HG03469 (cell line): Measurements from ENCODE around the gene GLIPR2.
"Not testable (repeated sequence)": the region's sequence is repeated elsewhere in the genome, so short reads cannot be mapped to it uniquely, and the experiment has no call there.

ENCODE experiments used
- ATAC-seq: cut with Tn5 transposase; IDR thresholded peaks from one replicate; pipeline ENCODE4 v1.9.1; 2021; ENCODE audit warnings: mild to moderate bottlenecking, moderate library complexity, moderate number of reproducible peaks; ENCODE audit not compliant: unreplicated experiment

The GLIPR2 gene

GRCh38 chr9:36136272-36136893 lies at the start of gene GLIPR2:
TSS of gene GLIPR2 (plus strand) at chr9:36136733. CDS start at chr9:36136779, 46 bp downstream.
- peak; percentile 83 for ATAC-seq

DNA sequence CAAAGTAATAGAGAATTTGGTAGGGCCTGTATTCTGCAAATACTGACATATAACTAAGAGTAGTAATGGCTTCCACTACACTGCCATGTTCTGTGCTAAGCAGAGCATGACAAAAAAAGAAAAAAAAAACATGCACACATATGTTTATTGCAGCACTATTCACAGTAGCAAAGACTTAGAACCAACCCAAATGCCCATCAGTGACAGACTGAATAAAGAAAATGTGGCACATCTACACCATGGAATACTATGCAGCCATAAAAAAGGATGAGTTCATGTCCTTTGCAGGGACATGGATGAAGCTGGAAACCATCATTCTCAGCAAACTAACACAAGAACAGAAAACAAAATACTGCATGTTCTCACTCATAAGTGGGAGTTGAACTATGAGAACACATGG lies 49.5 kb upstream of the GLIPR2 start:
- not testable (repeated sequence) for ATAC-seq

GRCh38 chr9:36088020-36088419 lies 48.5 kb upstream of the GLIPR2 start:
- no peak for ATAC-seq

DNA sequence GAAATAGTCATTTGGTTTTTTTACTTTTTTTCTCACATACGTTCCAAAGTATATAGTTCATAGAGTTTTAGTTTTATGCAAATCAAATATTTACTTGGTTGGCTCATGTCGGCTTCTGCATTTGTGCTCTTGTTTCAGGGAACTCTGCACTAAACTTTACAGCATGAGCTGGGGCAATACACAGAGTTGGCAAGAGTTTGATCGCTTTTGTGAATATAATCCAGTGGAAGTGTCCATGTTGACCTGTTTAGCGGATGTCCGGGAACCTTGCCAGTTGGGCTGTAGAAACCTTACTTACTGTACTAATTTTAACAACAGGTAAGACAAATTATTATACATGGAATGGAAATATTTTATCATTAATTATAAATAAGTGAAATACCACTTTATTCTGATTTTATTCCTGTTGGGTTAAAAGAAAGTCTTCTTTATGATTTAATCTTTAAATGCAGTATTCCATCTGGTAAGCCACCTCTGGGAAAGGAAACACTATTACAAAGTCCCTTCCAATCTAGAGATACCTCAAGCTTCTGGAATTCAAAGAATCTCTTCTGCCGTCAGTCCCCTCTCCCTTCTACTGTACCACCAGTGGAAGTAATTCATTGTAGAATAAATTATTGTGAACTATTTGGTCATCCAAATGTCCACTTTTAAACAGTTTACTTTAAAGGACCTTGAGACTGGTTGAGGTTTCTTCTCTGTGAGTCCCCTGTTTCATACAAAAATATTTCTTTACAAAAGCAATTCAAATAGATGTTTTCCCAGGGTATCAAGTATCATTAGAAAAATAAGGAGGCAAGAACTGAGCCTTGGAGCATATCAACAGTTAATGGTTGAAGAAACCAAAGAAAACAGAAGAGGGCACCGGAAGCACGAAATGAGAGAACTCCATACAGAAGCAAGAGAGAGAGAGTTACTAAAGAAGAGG lies 45.2 kb upstream of the GLIPR2 start:
- ATAC-seq = no peak

DNA sequence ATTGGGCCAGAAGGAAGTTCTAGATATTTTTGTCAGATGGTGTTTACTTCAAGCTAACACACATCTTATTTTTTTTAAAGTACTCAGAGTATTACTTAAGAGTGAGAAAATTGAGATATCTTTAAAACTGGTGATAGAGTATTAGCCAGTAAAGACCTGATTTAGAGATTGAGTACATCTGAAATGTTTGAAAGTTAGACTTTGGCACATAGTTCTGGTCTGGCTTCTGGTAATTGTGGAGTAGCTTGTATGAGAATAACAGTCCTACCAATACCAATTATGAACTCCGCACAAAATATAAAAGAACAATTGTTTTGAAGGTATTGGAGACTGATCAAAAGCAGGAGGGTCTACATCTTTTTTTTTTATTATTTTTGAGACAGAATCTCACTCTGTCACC lies 44.5 kb upstream of the GLIPR2 start:
- ATAC-seq = no peak

- no peak for ATAC-seq
These were observed 43.9 kb upstream of the GLIPR2 start for GRCh38 chr9:36092509-36093215.

DNA sequence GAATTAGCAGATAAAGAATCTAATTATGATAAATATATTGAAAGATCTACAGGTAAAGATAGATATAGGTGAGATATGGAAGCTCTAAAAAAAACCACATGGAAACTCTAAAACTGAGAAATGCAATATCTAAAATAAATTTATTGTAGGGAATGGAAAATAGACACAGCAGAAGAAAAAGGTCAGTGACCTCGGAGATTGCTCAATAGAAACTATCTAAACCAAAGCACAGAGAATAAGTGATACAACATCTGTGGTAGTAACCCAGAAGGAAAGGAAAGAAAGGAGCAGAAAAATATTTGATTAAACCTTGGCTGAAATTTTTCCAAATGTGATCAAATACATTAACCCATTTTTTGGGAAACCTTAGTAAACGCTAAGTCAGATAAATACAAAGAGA lies 43.1 kb upstream of the GLIPR2 start:
- no peak for ATAC-seq

- ATAC-seq = no peak
These were observed 36.8 kb upstream of the GLIPR2 start for GRCh38 chr9:36099718-36100117.

GRCh38 chr9:36100532-36100931 lies 36.0 kb upstream of the GLIPR2 start:
- ATAC-seq = no peak

- no peak for ATAC-seq
These were observed 34.4 kb upstream of the GLIPR2 start for GRCh38 chr9:36101916-36102741.

GRCh38 chr9:36102742-36103495 lies 33.6 kb upstream of the GLIPR2 start:
- ATAC-seq = no peak

DNA sequence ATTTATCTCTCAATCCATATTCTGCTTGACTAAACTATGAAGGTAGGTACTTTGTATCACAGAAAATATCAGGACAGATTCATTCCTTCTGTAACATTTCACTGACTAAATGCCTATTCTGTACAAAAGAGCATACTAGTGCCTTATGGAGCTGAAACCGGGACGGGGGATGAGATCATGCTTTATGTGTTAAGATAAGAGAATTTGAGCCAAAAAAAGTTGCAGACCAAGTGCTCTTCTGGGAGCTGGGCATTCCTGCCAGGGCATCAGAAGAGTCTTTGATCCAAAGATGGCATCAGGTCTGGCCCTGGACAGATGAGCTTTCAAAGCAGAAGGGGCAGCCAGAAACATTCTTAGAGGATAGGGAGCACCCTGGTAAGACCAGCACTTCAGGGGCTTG lies 27.5 kb upstream of the GLIPR2 start:
- ATAC-seq = no peak

DNA sequence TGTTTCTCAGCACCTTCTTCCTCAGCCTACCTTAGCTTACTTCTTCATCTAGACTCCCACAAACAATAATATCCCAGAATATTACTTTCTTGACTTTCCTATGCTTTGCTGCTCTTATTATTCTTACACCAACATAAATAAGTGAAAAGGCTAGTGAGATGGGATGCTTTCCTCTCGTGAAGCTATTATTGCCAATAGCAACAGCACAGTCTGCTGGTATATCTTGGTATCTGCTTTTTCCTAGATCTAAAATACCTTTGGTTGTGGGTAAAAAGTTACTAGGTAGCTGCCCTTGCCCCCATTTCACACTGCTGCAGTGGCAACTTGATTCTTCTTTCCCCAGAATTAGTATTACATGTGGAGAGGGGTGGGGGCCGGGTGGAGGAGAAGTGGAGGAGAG lies 26.1 kb upstream of the GLIPR2 start:
- ATAC-seq = no peak

DNA sequence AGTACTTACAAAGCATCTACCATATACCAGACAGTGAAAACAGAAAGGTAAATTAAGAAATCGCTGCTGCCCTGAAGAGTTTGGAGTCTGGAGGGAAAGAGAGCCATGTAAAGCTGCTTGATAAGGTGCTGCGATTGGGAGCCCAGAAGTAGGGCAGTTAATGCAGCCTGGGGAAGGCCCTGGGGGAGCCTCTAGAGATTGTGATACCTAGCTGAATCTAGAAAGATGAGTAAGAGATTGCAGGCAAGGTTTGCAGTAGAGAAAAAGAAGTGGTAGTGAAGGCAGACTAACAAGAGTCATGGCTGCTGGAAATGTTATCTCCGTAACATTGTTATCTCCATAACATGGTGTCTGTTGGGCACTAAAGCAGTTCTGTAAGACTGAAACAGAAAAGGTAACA lies 24.0 kb upstream of the GLIPR2 start:
- no peak for ATAC-seq

- no peak for ATAC-seq
These were observed 22.5 kb upstream of the GLIPR2 start for GRCh38 chr9:36113999-36114398.

DNA sequence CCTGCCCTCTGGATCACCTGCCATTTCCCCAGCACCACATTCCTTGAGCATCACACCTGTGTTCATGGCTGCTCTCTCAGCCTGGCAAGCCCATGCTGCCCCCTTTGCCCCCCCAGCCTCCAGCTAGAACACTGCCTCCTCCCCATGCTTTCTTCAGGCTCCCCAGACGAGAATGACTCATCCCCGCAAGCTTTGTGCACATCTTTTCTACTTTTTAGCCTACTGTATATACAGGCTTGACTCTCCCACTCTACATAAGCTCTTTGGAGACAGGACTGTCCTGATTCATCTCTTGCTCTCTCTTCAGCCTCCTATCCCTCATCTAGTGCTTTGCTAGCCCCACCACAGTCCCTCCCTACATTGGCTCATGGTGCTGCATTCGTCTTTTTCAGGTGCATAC lies 19.9 kb upstream of the GLIPR2 start:
- no peak for ATAC-seq

- no peak for ATAC-seq
These were observed 18.3 kb upstream of the GLIPR2 start for GRCh38 chr9:36118201-36118600.

GRCh38 chr9:36118706-36119105 lies 17.8 kb upstream of the GLIPR2 start:
- ATAC-seq = no peak

- ATAC-seq = no peak
These were observed 17.1 kb upstream of the GLIPR2 start for GRCh38 chr9:36119476-36119875.

GRCh38 chr9:36120705-36121104 lies 15.8 kb upstream of the GLIPR2 start:
- ATAC-seq = no peak
